Upper lobe of left lung (tissue), 4 donors: ENCODE measurements around the gene PDE4B.

Source experiments
- CTCF ChIP-seq, 6 experiments: fragments of 450-650 bp in 4 of 6; fragments of 200-600 bp in 2 of 6; sonication (generic) in 2 of 6; IDR thresholded peaks; one replicate each; pipeline ENCODE4 v1.5.1; 2016 to 2019; ENCODE audit warnings: antibody characterized with exemption in 6 of 6
- EP300 ChIP-seq, 4 donors: sonication (generic); formaldehyde crosslinking; IDR thresholded peaks; one replicate each; pipeline ENCODE4 v1.5.1; 2017; ENCODE audit warnings: antibody characterized with exemption in 4 of 4, control low read depth in 2 of 4
- POLR2A ChIP-seq, 4 donors: fragments of 450-650 bp; IDR thresholded peaks; one replicate each; pipeline ENCODE4 v1.5.1; 2016 to 2017; ENCODE audit warnings: antibody characterized with exemption in 4 of 4, mild to moderate bottlenecking in 2 of 4
- POLR2AphosphoS5 ChIP-seq, 2 donors: sonication (generic); formaldehyde crosslinking; IDR thresholded peaks; one replicate each; pipeline ENCODE4 v1.5.1; 2017; ENCODE audit warnings: antibody characterized with exemption in 2 of 2

GRCh38 chr1:65758128-65758527, 34.6 kb upstream of the PDE4B start:
- TF ChIP-seq CTCF (IDR thresholded peaks at IDR 0.05) (no peak), POLR2A (IDR thresholded peaks at IDR 0.05) (no peak), POLR2AphosphoS5 (IDR thresholded peaks at IDR 0.05) (no peak), EP300 (IDR thresholded peaks at IDR 0.05) (no peak)
